GM18498 (cell line): ENCODE data around the gene ADGRL4.

Experiments
- ATAC-seq: cut with Tn5 transposase; IDR thresholded peaks from one replicate; pipeline ENCODE4 v1.9.1; 2021; ENCODE audit warnings: mild to moderate bottlenecking, moderate library complexity; ENCODE audit not compliant: unreplicated experiment

The ADGRL4 gene

GRCh38 chr1:78840453-78841271 lies 165.9 kb downstream of the ADGRL4 start:
- ATAC-seq, result peak; percentile 57
